ENCODE data around the gene GAN.

The GAN gene

DNA sequence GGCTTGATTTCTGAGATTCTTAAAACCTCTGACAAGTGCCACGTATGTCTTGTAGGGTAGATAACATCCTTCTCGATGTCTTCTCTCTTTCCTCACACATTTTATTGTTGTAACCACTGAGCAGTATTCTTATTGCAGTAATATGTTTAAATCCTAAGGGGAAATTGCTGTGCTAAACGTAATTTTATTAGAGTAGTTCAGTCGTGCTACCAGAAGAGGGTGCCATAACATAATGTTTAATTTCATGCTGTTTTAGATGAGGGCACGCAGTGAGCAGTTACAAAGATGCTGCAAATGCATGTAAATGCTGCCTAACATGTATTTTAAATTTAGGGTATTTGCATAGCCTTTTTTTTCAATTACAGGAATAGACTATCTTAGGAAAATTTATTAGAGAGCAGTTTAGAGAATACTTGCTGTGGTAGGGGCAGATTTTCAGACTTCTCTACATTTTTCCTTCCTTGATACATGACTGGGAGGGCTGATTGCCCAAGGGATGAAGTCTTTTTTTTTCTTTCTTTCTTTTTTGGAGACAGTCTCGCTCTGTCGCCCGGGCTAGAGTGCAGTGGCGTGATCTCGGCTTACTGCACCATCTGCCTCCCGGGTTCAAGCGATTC, 51.7 kb downstream of the GAN start (continued):
- TF ChIP-seq, protein P1, sequence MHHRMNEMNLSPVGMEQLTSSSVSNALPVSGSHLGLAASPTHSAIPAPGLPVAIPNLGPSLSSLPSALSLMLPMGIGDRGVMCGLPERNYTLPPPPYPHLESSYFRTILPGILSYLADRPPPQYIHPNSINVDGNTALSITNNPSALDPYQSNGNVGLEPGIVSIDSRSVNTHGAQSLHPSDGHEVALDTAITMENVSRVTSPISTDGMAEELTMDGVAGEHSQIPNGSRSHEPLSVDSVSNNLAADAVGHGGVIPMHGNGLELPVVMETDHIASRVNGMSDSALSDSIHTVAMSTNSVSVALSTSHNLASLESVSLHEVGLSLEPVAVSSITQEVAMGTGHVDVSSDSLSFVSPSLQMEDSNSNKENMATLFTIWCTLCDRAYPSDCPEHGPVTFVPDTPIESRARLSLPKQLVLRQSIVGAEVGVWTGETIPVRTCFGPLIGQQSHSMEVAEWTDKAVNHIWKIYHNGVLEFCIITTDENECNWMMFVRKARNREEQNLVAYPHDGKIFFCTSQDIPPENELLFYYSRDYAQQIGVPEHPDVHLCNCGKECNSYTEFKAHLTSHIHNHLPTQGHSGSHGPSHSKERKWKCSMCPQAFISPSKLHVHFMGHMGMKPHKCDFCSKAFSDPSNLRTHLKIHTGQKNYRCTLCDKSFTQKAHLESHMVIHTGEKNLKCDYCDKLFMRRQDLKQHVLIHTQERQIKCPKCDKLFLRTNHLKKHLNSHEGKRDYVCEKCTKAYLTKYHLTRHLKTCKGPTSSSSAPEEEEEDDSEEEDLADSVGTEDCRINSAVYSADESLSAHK (tag by site-specific recombination; IDR thresholded peaks at IDR 0.05): no peak
- TF ChIP-seq YY2 (tag by site-specific recombination; IDR thresholded peaks at IDR 0.05) (no peak), ZFP3 (tag by site-specific recombination; IDR thresholded peaks at IDR 0.05; ENCODE audit: low read depth) (no peak), ZBTB21 (tag by site-specific recombination; IDR thresholded peaks at IDR 0.05) (no peak), ZNF211 (tag by site-specific recombination; IDR thresholded peaks at IDR 0.05; ENCODE audit: low read depth) (no peak), SP2 (tag by site-specific recombination; IDR thresholded peaks at IDR 0.05) (no peak), ZNF664 (tag by site-specific recombination; IDR thresholded peaks at IDR 0.05) (peak; percentile 53; the same call in 1 of the 2 replicates), ZNF843 (tag by site-specific recombination; IDR thresholded peaks at IDR 0.05) (no peak), ZNF654 (tag by site-specific recombination; IDR thresholded peaks at IDR 0.05; ENCODE audit: low read depth) (peak; percentile 58), GFI1B (tag by site-specific recombination; IDR thresholded peaks at IDR 0.05) (no peak), ZSCAN30 (tag by site-specific recombination; IDR thresholded peaks at IDR 0.05) (no peak), ZNF266 (tag by site-specific recombination; IDR thresholded peaks at IDR 0.05; ENCODE audit: low read depth) (no peak), ZNF791 (tag by site-specific recombination; IDR thresholded peaks at IDR 0.05) (no peak), ZNF514 (tag by site-specific recombination; IDR thresholded peaks at IDR 0.05) (no peak), ZNF157 (tag by site-specific recombination; IDR thresholded peaks at IDR 0.05) (no peak), ZNF555 (tag by site-specific recombination; conservative IDR thresholded peaks at IDR 0.05) (no peak), ZSCAN23 (tag by site-specific recombination; IDR thresholded peaks at IDR 0.05) (no peak)

DNA sequence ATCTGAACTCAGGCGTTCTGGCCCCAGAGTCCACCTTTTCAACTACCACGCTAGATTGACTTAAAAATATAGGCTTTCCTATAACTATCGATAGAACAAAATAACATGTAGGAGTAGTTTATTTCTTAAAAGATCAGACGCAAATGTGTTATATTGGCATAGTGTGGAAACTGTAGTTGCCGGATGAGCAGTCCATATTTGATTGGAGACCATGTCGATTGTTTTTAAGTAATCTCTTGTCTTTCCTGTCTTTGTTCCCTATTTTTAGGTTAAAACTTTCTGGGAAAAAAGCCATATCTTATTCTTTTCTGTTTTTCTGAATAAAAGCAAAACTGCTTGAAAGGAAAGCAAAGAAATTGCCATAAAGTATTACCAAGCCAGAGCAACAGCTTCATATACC, 53.1 kb downstream of the GAN start:
- CTCF ChIA-PET: interaction anchor here (0.6 to 1.3 kb wide), 11 partner anchors 8 to 783 kb away, joined by 3 to 8 read pairs (median 3); no protein-coding TSS in a partner anchor
- Histone ChIP-seq H3K9me3 (ENCODE audit: control insufficient read depth, insufficient read depth, low read depth, low read length) (no peaks in the 10 kb centered on the region), H3K4me1 (ENCODE audit: control insufficient read depth, insufficient read depth, low read length) (no peaks in the 10 kb centered on the region), H3K4me3 (ENCODE audit: low read depth, low read length) (no peak overlapping the region), H3K36me3 (ENCODE audit: control insufficient read depth in 2 of 2, insufficient read depth in 1 of 2, low read length in 2 of 2) (peaks cover 14 to 78% of the 10 kb centered on the region in 2 experiments), H3K27ac (ENCODE audit: extremely low read depth, low read depth, low read length) (no peak overlapping the region)
- no peak for TF ChIP-seq SP7 (tag by site-specific recombination; IDR thresholded peaks at IDR 0.05)
- TF ChIP-seq, protein P2, sequence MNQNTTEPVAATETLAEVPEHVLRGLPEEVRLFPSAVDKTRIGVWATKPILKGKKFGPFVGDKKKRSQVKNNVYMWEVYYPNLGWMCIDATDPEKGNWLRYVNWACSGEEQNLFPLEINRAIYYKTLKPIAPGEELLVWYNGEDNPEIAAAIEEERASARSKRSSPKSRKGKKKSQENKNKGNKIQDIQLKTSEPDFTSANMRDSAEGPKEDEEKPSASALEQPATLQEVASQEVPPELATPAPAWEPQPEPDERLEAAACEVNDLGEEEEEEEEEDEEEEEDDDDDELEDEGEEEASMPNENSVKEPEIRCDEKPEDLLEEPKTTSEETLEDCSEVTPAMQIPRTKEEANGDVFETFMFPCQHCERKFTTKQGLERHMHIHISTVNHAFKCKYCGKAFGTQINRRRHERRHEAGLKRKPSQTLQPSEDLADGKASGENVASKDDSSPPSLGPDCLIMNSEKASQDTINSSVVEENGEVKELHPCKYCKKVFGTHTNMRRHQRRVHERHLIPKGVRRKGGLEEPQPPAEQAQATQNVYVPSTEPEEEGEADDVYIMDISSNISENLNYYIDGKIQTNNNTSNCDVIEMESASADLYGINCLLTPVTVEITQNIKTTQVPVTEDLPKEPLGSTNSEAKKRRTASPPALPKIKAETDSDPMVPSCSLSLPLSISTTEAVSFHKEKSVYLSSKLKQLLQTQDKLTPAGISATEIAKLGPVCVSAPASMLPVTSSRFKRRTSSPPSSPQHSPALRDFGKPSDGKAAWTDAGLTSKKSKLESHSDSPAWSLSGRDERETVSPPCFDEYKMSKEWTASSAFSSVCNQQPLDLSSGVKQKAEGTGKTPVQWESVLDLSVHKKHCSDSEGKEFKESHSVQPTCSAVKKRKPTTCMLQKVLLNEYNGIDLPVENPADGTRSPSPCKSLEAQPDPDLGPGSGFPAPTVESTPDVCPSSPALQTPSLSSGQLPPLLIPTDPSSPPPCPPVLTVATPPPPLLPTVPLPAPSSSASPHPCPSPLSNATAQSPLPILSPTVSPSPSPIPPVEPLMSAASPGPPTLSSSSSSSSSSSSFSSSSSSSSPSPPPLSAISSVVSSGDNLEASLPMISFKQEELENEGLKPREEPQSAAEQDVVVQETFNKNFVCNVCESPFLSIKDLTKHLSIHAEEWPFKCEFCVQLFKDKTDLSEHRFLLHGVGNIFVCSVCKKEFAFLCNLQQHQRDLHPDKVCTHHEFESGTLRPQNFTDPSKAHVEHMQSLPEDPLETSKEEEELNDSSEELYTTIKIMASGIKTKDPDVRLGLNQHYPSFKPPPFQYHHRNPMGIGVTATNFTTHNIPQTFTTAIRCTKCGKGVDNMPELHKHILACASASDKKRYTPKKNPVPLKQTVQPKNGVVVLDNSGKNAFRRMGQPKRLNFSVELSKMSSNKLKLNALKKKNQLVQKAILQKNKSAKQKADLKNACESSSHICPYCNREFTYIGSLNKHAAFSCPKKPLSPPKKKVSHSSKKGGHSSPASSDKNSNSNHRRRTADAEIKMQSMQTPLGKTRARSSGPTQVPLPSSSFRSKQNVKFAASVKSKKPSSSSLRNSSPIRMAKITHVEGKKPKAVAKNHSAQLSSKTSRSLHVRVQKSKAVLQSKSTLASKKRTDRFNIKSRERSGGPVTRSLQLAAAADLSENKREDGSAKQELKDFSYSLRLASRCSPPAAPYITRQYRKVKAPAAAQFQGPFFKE (tag by site-specific recombination; IDR thresholded peaks at IDR 0.05; ENCODE audit: borderline replicate concordance): no peak
- TF ChIP-seq ZNF146 (tag by site-specific recombination; IDR thresholded peaks at IDR 0.05): no peak
- TF ChIP-seq ZNF174 (tag by site-specific recombination; IDR thresholded peaks at IDR 0.05): no peak
- no peak for TF ChIP-seq ZNF202 (tag by site-specific recombination; IDR thresholded peaks at IDR 0.05; ENCODE audit: borderline replicate concordance)
- TF ChIP-seq, protein P3, sequence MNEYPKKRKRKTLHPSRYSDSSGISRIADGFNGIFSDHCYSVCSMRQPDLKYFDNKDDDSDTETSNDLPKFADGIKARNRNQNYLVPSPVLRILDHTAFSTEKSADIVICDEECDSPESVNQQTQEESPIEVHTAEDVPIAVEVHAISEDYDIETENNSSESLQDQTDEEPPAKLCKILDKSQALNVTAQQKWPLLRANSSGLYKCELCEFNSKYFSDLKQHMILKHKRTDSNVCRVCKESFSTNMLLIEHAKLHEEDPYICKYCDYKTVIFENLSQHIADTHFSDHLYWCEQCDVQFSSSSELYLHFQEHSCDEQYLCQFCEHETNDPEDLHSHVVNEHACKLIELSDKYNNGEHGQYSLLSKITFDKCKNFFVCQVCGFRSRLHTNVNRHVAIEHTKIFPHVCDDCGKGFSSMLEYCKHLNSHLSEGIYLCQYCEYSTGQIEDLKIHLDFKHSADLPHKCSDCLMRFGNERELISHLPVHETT (tag by site-specific recombination; IDR thresholded peaks at IDR 0.05): no peak
- POLR2A ChIA-PET: no interaction called here
